ENCODE results near the gene VWC2.

The VWC2 gene

DNA sequence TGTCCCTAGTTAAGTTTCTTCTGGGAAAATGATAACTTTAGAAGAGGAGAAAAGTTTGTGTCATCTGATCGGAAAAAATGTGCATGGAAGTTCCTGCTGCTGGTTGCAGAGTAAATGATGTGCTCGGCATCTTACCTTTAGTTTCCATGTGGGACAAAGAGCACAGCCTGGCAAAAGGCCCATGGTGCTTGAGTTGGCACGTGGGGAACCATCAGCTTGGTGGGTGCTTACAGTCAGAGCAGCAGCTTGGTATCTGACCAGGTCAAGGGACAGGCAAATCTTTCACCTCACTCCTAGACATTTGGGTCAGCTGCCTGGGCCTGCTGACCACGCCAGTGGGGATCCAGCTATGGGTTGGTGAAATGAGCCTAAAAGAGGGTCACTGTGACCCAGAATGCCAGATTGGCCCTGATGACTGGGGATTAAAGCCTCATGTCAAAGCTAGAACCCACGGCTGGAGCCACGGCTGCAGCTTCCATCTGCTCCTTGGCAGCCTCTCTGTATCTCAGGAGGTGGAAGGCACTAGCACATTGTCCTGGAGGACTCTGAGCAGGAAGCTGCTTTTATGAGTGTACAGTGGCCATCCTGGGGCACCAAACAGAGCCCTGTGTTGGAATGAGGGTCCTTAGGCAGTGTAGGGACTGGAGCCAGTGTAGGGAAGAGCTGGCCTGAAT is 24.7 kb downstream of the VWC2 start:
- Histone ChIP-seq H4K20me1 (ENCODE audit: insufficient read depth, low read length, poor library complexity, severe bottlenecking) (no peaks in the 10 kb centered on the region), H2AFZ (ENCODE audit: low read length) (no peak overlapping the region), H3K9ac (ENCODE audit: low read depth, low read length, poor library complexity, severe bottlenecking) (no peak overlapping the region), H3K4me2 (ENCODE audit: low read depth, low read length, poor library complexity, severe bottlenecking) (no peak overlapping the region), H3K4me3 (ENCODE audit: low read length, poor library complexity, severe bottlenecking) (no peak overlapping the region), H3K9me2 (replicated peaks; ENCODE audit: low read depth, low read length) (no peaks in the 10 kb centered on the region), H3K9me3 (ENCODE audit: insufficient read depth, low read depth, low read length) (no peaks in the 10 kb centered on the region), H3K79me2 (ENCODE audit: insufficient read depth, low read length) (no peaks in the 10 kb centered on the region), H3K4me1 (ENCODE audit: insufficient read depth, low read length, poor library complexity, severe bottlenecking) (no peaks in the 10 kb centered on the region), H3K36me3 (ENCODE audit: insufficient read depth, low read length) (no peaks in the 10 kb centered on the region), H3F3A (ENCODE audit: low read depth) (no peaks in the 10 kb centered on the region), H3K27me3 (ENCODE audit: insufficient read depth, low read length, poor library complexity, severe bottlenecking) (no peaks in the 10 kb centered on the region)
- no peak for TF ChIP-seq EZH2phosphoT487 (IDR thresholded peaks at IDR 0.05; ENCODE audit: borderline replicate concordance)
- TF ChIP-seq, protein P1, sequence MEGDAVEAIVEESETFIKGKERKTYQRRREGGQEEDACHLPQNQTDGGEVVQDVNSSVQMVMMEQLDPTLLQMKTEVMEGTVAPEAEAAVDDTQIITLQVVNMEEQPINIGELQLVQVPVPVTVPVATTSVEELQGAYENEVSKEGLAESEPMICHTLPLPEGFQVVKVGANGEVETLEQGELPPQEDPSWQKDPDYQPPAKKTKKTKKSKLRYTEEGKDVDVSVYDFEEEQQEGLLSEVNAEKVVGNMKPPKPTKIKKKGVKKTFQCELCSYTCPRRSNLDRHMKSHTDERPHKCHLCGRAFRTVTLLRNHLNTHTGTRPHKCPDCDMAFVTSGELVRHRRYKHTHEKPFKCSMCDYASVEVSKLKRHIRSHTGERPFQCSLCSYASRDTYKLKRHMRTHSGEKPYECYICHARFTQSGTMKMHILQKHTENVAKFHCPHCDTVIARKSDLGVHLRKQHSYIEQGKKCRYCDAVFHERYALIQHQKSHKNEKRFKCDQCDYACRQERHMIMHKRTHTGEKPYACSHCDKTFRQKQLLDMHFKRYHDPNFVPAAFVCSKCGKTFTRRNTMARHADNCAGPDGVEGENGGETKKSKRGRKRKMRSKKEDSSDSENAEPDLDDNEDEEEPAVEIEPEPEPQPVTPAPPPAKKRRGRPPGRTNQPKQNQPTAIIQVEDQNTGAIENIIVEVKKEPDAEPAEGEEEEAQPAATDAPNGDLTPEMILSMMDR (conservative IDR thresholded peaks at IDR 0.05; ENCODE audit: low read length) = no peak

DNA sequence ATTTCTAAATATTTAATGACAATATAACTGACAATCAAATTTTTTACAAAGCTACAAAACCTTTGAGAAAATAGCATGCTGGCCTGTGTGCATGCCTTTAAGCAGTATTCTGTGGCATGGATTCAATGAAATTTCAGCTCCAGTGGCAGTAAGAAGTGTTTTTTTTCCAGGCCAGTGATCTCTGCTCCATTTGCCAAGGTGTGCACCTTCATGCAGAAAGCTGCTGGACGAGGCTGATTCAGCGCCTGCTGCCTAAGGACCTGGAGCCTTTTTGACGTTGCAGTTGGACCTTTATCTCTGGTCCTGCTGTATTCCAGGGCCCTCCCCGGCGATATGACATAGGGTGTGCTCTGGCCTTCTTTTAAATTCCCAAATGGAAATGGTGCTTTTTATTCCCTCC is 26.6 kb downstream of the VWC2 start:
- TF ChIP-seq, protein P1 (conservative IDR thresholded peaks at IDR 0.05; ENCODE audit: low read length) = no peak
- TF ChIP-seq EZH2phosphoT487 (IDR thresholded peaks at IDR 0.05; ENCODE audit: borderline replicate concordance) = no peak
- Histone ChIP-seq H3K27me3 (ENCODE audit: insufficient read depth, low read length, poor library complexity, severe bottlenecking) (no peaks in the 10 kb centered on the region), H3F3A (ENCODE audit: low read depth) (no peaks in the 10 kb centered on the region), H3K9ac (ENCODE audit: low read depth, low read length, poor library complexity, severe bottlenecking) (no peak overlapping the region), H3K4me1 (ENCODE audit: insufficient read depth, low read length, poor library complexity, severe bottlenecking) (no peaks in the 10 kb centered on the region), H3K79me2 (ENCODE audit: insufficient read depth, low read length) (no peaks in the 10 kb centered on the region), H3K4me2 (ENCODE audit: low read depth, low read length, poor library complexity, severe bottlenecking) (no peak overlapping the region), H4K20me1 (ENCODE audit: insufficient read depth, low read length, poor library complexity, severe bottlenecking) (no peaks in the 10 kb centered on the region), H3K4me3 (ENCODE audit: low read length, poor library complexity, severe bottlenecking) (no peak overlapping the region), H3K9me2 (replicated peaks; ENCODE audit: low read depth, low read length) (no peaks in the 10 kb centered on the region), H3K9me3 (ENCODE audit: insufficient read depth, low read depth, low read length) (no peaks in the 10 kb centered on the region), H3K36me3 (ENCODE audit: insufficient read depth, low read length) (no peaks in the 10 kb centered on the region), H2AFZ (ENCODE audit: low read length) (no peak overlapping the region)

DNA sequence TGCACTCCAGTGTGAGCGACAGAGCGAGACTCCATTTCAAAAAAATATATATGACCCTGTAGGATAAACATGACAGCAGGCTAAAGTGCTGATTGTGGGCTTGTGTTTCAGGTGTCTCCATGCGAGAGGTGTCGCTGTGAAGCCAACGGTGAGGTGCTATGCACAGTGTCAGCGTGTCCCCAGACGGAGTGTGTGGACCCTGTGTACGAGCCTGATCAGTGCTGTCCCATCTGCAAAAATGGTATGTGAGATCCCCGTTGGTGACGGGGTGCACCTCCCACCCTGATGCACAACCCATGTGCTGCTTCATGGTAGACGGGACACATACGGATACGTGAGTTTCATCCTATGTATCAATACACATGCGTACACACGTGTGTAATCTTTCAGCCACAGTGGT is 29.2 kb downstream of the VWC2 start:
- H3K36me3 ChIP-seq (ENCODE audit: insufficient read depth, low read length) = no peaks in the 10 kb centered on the region
- H3K79me2 ChIP-seq (ENCODE audit: insufficient read depth, low read length) = no peaks in the 10 kb centered on the region
- H3K27me3 ChIP-seq (ENCODE audit: insufficient read depth, low read length, poor library complexity, severe bottlenecking) = no peaks in the 10 kb centered on the region
- TF ChIP-seq EZH2phosphoT487 (IDR thresholded peaks at IDR 0.05; ENCODE audit: borderline replicate concordance) = no peak
- TF ChIP-seq, protein P1 (conservative IDR thresholded peaks at IDR 0.05; ENCODE audit: low read length) = no peak
- no peaks in the 10 kb centered on the region for H4K20me1 ChIP-seq (ENCODE audit: insufficient read depth, low read length, poor library complexity, severe bottlenecking)
- no peak overlapping the region for H3K9ac ChIP-seq (ENCODE audit: low read depth, low read length, poor library complexity, severe bottlenecking)
- no peaks in the 10 kb centered on the region for H3K4me1 ChIP-seq (ENCODE audit: insufficient read depth, low read length, poor library complexity, severe bottlenecking)
- H3K9me3 ChIP-seq (ENCODE audit: insufficient read depth, low read depth, low read length) = no peaks in the 10 kb centered on the region
- H3F3A ChIP-seq (ENCODE audit: low read depth) = no peaks in the 10 kb centered on the region
- H3K4me3 ChIP-seq (ENCODE audit: low read length, poor library complexity, severe bottlenecking) = no peak overlapping the region
- H3K9me2 ChIP-seq (replicated peaks; ENCODE audit: low read depth, low read length) = no peaks in the 10 kb centered on the region
- no peak overlapping the region for H3K4me2 ChIP-seq (ENCODE audit: low read depth, low read length, poor library complexity, severe bottlenecking)
- H2AFZ ChIP-seq (ENCODE audit: low read length) = no peak overlapping the region
